DND-41 (cell line): Measurements from ENCODE around the gene ATXN1.

Experiments used
- ATAC-seq: fragments of 200-7000 bp; cut with Tn5 transposase; 3 replicates; pipeline ENCODE4 v1.9.1; 2021; ENCODE audit warnings: low read depth; ENCODE audit not compliant: insufficient read depth
- DNase-seq: peaks from one replicate; pipeline ENCODE4 v3.0.0-alpha.2; 2020
- H2AFZ ChIP-seq: 2 replicates; pipeline ENCODE4 v1.6.0; 2012; ENCODE audit warnings: low read depth, low read length
- H3K27ac ChIP-seq: 2 replicates; pipeline ENCODE4 v1.5.1; 2012; ENCODE audit warnings: low read length, inconsistent platforms
- H3K27me3 ChIP-seq: fragments of 200-600 bp; sonication (generic); 2 replicates; pipeline ENCODE4 v1.6.0; 2012; ENCODE audit warnings: low read length, mild to moderate bottlenecking, inconsistent platforms; ENCODE audit not compliant: insufficient read depth, poor library complexity
- H3K36me3 ChIP-seq: 2 replicates; pipeline ENCODE4 v1.5.1; 2012; ENCODE audit warnings: low read length, inconsistent platforms; ENCODE audit not compliant: insufficient read depth
- H3K4me1 ChIP-seq: 2 replicates; pipeline ENCODE4 v1.5.1; 2012; ENCODE audit warnings: mild to moderate bottlenecking, low read length; ENCODE audit not compliant: insufficient read depth
- H3K4me2 ChIP-seq: 2 replicates; pipeline ENCODE4 v1.6.0; 2012; ENCODE audit warnings: mild to moderate bottlenecking, moderate library complexity, low read length, inconsistent platforms; ENCODE audit not compliant: insufficient read depth
- H3K4me3 ChIP-seq, 2 experiments: fragments of 200-600 bp in 1 of 2; shearing (Covaris generic) in 1 of 2; 2 replicates each; pipeline ENCODE4 v1.5.1; 2012 to 2016; ENCODE audit warnings: inconsistent platforms in 2 of 2, low read length in 2 of 2, mild to moderate bottlenecking in 2 of 2, low read depth in 1 of 2, moderate library complexity in 1 of 2
- H3K79me2 ChIP-seq: 2 replicates; pipeline ENCODE4 v1.6.0; 2012; ENCODE audit warnings: low read length, inconsistent platforms; ENCODE audit not compliant: insufficient read depth
- H3K9ac ChIP-seq: 2 replicates; pipeline ENCODE4 v1.6.0; 2012; ENCODE audit warnings: low read depth, mild to moderate bottlenecking, inconsistent platforms, low read length, moderate library complexity
- H3K9me3 ChIP-seq: 2 replicates; pipeline ENCODE4 v1.5.1; 2012; ENCODE audit warnings: low read length, moderate library complexity, mild to moderate bottlenecking, inconsistent platforms; ENCODE audit not compliant: insufficient read depth, severe bottlenecking
- H4K20me1 ChIP-seq: 2 replicates; pipeline ENCODE4 v1.6.0; 2012; ENCODE audit warnings: low read length; ENCODE audit not compliant: insufficient read depth
- CTCF ChIP-seq: IDR thresholded peaks from 2 replicates; pipeline ENCODE4 v1.5.1; 2012; ENCODE audit warnings: borderline replicate concordance, low read length, moderate library complexity, mild to moderate bottlenecking; ENCODE audit not compliant: poor library complexity, severe bottlenecking; ENCODE audit errors: extremely low read depth
- EZH2 ChIP-seq: IDR thresholded peaks from 3 replicates; pipeline ENCODE4 v1.6.1; 2012; ENCODE audit warnings: borderline replicate concordance, low read depth, mild to moderate bottlenecking, moderate library complexity, low read length, inconsistent platforms; ENCODE audit not compliant: severe bottlenecking

Gene ATXN1

DNA sequence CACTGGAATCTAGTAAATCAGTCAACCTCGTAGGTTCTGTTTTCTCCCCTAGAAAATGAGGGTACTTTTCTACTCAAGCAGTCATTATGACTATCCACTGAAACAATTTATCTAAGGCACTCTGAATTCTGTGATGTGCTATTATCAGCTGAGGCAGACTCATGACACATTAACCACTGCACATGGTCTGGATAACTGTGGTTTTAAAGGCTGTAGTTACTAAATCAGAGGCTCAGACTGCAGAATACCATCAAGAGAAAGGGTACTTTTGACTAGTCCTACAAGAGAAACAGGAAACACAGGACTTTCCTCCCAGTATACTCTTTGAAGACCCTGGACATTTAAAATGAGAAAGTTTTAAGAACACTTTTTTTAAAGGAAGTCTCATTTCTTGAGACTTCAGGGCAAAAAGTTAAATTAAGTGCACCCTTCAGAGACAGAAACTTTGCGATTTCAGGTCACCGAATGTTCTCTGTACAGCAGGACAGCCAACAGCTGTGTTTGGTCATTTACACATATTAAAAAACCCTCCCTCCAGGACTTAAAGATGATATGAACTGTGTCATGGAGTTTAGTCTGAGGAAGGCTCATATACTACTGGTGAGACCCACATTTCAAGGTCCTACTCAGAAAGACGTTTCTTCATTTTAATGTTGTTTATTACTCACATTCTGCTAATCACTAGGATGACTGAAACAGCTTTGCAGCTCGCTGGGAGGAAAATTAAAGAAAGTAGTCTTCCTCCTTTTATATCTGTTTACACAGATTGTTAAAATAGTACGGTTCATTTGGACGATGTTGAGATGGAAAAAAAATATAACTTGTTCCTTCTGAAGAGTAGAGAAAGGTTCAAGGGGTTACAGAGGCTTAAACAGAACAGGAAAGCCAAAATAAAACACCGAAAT, 19.9 kb downstream of the ATXN1 start:
- ATAC-seq (no peak), DNase-seq (no peak)
- H3K9me3 ChIP-seq = no peaks in the 10 kb centered on the region
- no peak overlapping the region for H3K4me2 ChIP-seq
- H3K27me3 ChIP-seq = peaks cover 3% of the 10 kb centered on the region
- no peak overlapping the region for H3K4me3 ChIP-seq
- no peaks in the 10 kb centered on the region for H3K4me1 ChIP-seq
- H4K20me1 ChIP-seq = peaks cover 4% of the 10 kb centered on the region; the same call in 1 of the 2 replicates
- H2AFZ ChIP-seq = no peak overlapping the region
- no peak overlapping the region for H3K9ac ChIP-seq
- no peaks in the 10 kb centered on the region for H3K79me2 ChIP-seq
- TF ChIP-seq EZH2 (no peak), CTCF (no peak)
- no peak overlapping the region for H3K27ac ChIP-seq
- H3K36me3 ChIP-seq = no peaks in the 10 kb centered on the region

- no peak overlapping the region for H3K9ac ChIP-seq
- no peaks in the 10 kb centered on the region for H3K4me1 ChIP-seq
- H4K20me1 ChIP-seq = peaks cover 4% of the 10 kb centered on the region; the same call in 1 of the 2 replicates
- no peaks in the 10 kb centered on the region for H3K79me2 ChIP-seq
- DNase-seq (no peak), ATAC-seq (no peak)
- H3K4me2 ChIP-seq = no peak overlapping the region
- H3K9me3 ChIP-seq = no peaks in the 10 kb centered on the region
- H3K27me3 ChIP-seq = peaks cover 3% of the 10 kb centered on the region
- H3K36me3 ChIP-seq = no peaks in the 10 kb centered on the region
- H3K27ac ChIP-seq = no peak overlapping the region
- no peak overlapping the region for H3K4me3 ChIP-seq
- no peak for TF ChIP-seq EZH2
- no peak overlapping the region for H2AFZ ChIP-seq
Measured at GRCh38 chr6:16740097-16740496, 21.2 kb downstream of the ATXN1 start.

DNA sequence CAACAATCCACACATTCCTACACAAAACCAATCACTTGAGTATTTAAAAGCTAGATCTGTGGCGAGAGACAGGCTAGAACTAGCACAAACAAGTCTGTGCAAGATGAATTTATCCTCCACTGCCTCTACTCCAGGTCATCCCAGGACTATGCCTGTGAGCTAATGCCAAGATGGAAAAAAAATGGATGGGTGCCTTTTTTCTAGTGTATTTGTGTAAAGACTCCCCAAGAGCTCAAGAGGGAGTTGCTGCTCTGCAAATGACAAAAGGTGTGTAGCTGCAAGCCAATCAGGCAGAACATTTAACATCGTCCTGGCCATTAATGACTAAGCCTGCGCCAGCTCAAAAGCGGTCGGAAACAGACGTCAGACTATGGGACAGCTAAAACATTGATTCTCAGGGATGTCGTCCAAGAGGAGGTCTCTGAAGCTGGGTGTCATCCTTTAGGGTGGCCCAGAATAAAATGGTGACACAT, 21.9 kb downstream of the ATXN1 start:
- peaks cover 2% of the 10 kb centered on the region for H3K27me3 ChIP-seq
- no peak overlapping the region for H3K4me2 ChIP-seq
- no peaks in the 10 kb centered on the region for H3K36me3 ChIP-seq
- H3K4me3 ChIP-seq = no peak overlapping the region
- ATAC-seq (no peak), DNase-seq (no peak)
- no peaks in the 10 kb centered on the region for H3K4me1 ChIP-seq
- no peak overlapping the region for H3K9ac ChIP-seq
- no peak overlapping the region for H2AFZ ChIP-seq
- TF ChIP-seq EZH2 (no peak), CTCF (no peak)
- no peaks in the 10 kb centered on the region for H3K9me3 ChIP-seq
- H3K79me2 ChIP-seq = no peaks in the 10 kb centered on the region
- H3K27ac ChIP-seq = no peak overlapping the region
- peaks cover 4% of the 10 kb centered on the region; the same call in 1 of the 2 replicates for H4K20me1 ChIP-seq

DNA sequence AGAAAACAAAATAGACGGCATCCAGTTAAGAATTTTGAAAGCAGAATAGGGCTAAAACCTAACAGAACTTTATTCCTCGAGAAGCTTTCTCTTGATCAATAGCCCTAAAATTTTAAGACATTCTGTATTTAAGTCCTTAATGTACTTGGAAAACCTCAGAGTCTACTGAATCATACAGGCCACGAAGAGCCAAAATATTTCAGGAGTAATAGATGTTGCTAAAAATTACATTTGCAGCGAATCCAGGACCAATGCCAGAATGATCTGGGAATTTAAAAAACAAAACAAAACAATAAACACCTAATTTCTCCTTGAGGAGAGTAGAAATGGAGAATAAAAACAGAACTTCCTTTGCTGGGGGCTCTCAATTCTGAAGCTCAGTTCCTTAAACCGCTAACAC, 23.3 kb downstream of the ATXN1 start:
- no peak overlapping the region for H3K9ac ChIP-seq
- H3K27me3 ChIP-seq = no peaks in the 10 kb centered on the region
- no peak overlapping the region for H3K4me3 ChIP-seq
- no peak overlapping the region for H3K27ac ChIP-seq
- no peaks in the 10 kb centered on the region for H3K36me3 ChIP-seq
- no peak overlapping the region for H2AFZ ChIP-seq
- H3K4me2 ChIP-seq = no peak overlapping the region
- DNase-seq (no peak), ATAC-seq (no peak)
- no peaks in the 10 kb centered on the region for H3K9me3 ChIP-seq
- no peaks in the 10 kb centered on the region for H3K79me2 ChIP-seq
- H4K20me1 ChIP-seq = no peaks in the 10 kb centered on the region
- H3K4me1 ChIP-seq = no peaks in the 10 kb centered on the region
- no peak for TF ChIP-seq CTCF
- TF ChIP-seq EZH2 = no peak
